ENCODE data around the gene ELMOD3.
"Not testable (repeated sequence)": the region's sequence is repeated elsewhere in the genome, so short reads cannot be mapped to it uniquely, and the experiment has no call there.

ELMOD3 gene

GRCh38 chr2:85354286-85355072 is at the start of gene ELMOD3, which contains the start of gene RETSAT:
Gene ELMOD3, plus strand, starts transcription at chr2:85354769. Its CDS starts 2,430 bp downstream, at chr2:85357199.
Gene RETSAT, minus strand, starts transcription at chr2:85354528. Its CDS starts 21 bp downstream, at chr2:85354507.
- peak; percentile 99 to 100 for DNase-seq

GRCh38 chr2:85307527-85307897 is 47.1 kb upstream of the ELMOD3 start:
- no peak for DNase-seq

- no peak for DNase-seq
Observed at GRCh38 chr2:85308201-85308600, 46.4 kb upstream of the ELMOD3 start.

GRCh38 chr2:85308896-85309555 is 45.5 kb upstream of the ELMOD3 start:
- DNase-seq = no peak

- DNase-seq = peak; percentile 36 to 61
Observed at GRCh38 chr2:85309699-85310321, 44.8 kb upstream of the ELMOD3 start.

- DNase-seq = no peak
Observed at GRCh38 chr2:85310330-85310729, 44.2 kb upstream of the ELMOD3 start.

- DNase-seq = no peak
Observed at GRCh38 chr2:85312404-85312803, 42.2 kb upstream of the ELMOD3 start.

- no peak for DNase-seq
Observed at GRCh38 chr2:85314884-85315242, 39.7 kb upstream of the ELMOD3 start.

GRCh38 chr2:85315921-85316320 is 38.6 kb upstream of the ELMOD3 start:
- not testable (repeated sequence) for DNase-seq

GRCh38 chr2:85318222-85319074 is 36.1 kb upstream of the ELMOD3 start:
- peak; percentile 69 to 71 for DNase-seq

GRCh38 chr2:85319796-85320195 is 34.8 kb upstream of the ELMOD3 start:
- DNase-seq = no peak

- peak; percentile 14 to 19 for DNase-seq
Observed at GRCh38 chr2:85323351-85323987, 31.1 kb upstream of the ELMOD3 start.

- DNase-seq = not testable (repeated sequence)
Observed at GRCh38 chr2:85323988-85324367, 30.6 kb upstream of the ELMOD3 start.

GRCh38 chr2:85324639-85325465 is 29.7 kb upstream of the ELMOD3 start:
- peak; percentile 45 to 47 for DNase-seq

GRCh38 chr2:85325466-85325811 is 29.1 kb upstream of the ELMOD3 start:
- DNase-seq = no peak

- peak; percentile 82 to 85 for DNase-seq
Observed at GRCh38 chr2:85326406-85327159, 28.0 kb upstream of the ELMOD3 start.

- DNase-seq = peak; percentile 35 to 49
Observed at GRCh38 chr2:85327160-85327821, 27.3 kb upstream of the ELMOD3 start.

- peak; percentile 91 to 96 for DNase-seq
Observed at GRCh38 chr2:85327822-85328617, 26.5 kb upstream of the ELMOD3 start, which contains the start of gene TGOLN2. Gene TGOLN2, minus strand, starts transcription at chr2:85327989. Its CDS starts 27 bp downstream, at chr2:85327962.

GRCh38 chr2:85329181-85329651 is 25.4 kb upstream of the ELMOD3 start:
- DNase-seq = no peak

Data from Kasumi-1 (cell line).